ENCODE results near the gene PPDPF.

PPDPF gene

GRCh38 chr20:63519668-63520503 is 679 bp upstream of the PPDPF start:
- peak in 17 of 56 donors; percentile 51 to 85 (median 62) for DNase-seq

GRCh38 chr20:63520934-63521601 is 503 bp downstream of the PPDPF start:
- peak in 49 of 56 donors; percentile 30 to 92 (median 65) for DNase-seq

GRCh38 chr20:63521602-63522001 is 1.0 kb downstream of the PPDPF start:
- no peak for DNase-seq

- no peak for DNase-seq
Observed at GRCh38 chr20:63522091-63522868, 1.7 kb downstream of the PPDPF start.

- DNase-seq, result no peak
Observed at GRCh38 chr20:63522981-63523611, 2.5 kb downstream of the PPDPF start.

GRCh38 chr20:63525185-63525584 is 4.6 kb downstream of the PPDPF start:
- DNase-seq, result no peak

- DNase-seq, result no peak
Observed at GRCh38 chr20:63525971-63526370, 5.4 kb downstream of the PPDPF start.

GRCh38 chr20:63527184-63527583 is 6.6 kb downstream of the PPDPF start:
- no peak for DNase-seq

- no peak for DNase-seq
Observed at GRCh38 chr20:63529180-63529860, 8.8 kb downstream of the PPDPF start.

GRCh38 chr20:63529861-63530787 is 9.6 kb downstream of the PPDPF start:
- DNase-seq, result no peak

GRCh38 chr20:63530788-63531160 is 10.2 kb downstream of the PPDPF start:
- no peak for DNase-seq

GRCh38 chr20:63531686-63532448 is 11.3 kb downstream of the PPDPF start:
- DNase-seq, result no peak

- no peak for DNase-seq
Observed at GRCh38 chr20:63532449-63532971, 11.9 kb downstream of the PPDPF start.

- DNase-seq, result no peak
Observed at GRCh38 chr20:63533388-63533787, 12.8 kb downstream of the PPDPF start.

GRCh38 chr20:63533871-63534393 is 13.4 kb downstream of the PPDPF start:
- no peak for DNase-seq

- DNase-seq, result no peak
Observed at GRCh38 chr20:63534427-63534830, 13.9 kb downstream of the PPDPF start.

- no peak for DNase-seq
Observed at GRCh38 chr20:63534831-63535651, 14.5 kb downstream of the PPDPF start.

All from amygdala (tissue), 56 donors.